ENCODE results near the gene TUBG2.
"Not testable (repeated sequence)": the region's sequence is repeated elsewhere in the genome, so short reads cannot be mapped to it uniquely, and the experiment has no call there.

Gene TUBG2

GRCh38 chr17:42659079-42659931 is at the start of gene TUBG2:
TUBG2 (plus strand) TSS chr17:42659284; CDS start chr17:42659504, 220 bp downstream.
- peak; percentile 72 for DNase-seq
- H3K27me3 Mint-ChIP-seq: peaks cover 16 to 24% of the 10 kb centered on the region in 2 donors
- peaks cover 0 to 5% of the 10 kb centered on the region in 2 donors for H3K9me3 Mint-ChIP-seq
- peaks cover 22 to 50% of the 10 kb centered on the region in 2 donors for H3K4me1 Mint-ChIP-seq
- peak within 1 kb of the TSS; percentile 88 for H3K27ac Mint-ChIP-seq
- ATAC-seq (replicated peaks): peak; percentile 58 to 68
- peak within 1 kb of the TSS; percentile 90 to 92 for H3K4me3 Mint-ChIP-seq
- H3K36me3 Mint-ChIP-seq: peaks cover 2 to 17% of the 10 kb centered on the region in 2 donors

GRCh38 chr17:42609814-42610801 is 49.0 kb upstream of the TUBG2 start:
- H3K9me3 Mint-ChIP-seq, H3K27me3 Mint-ChIP-seq: not testable (repeated sequence)
- peaks cover 33 to 41% of the 10 kb centered on the region in 2 donors for H3K36me3 Mint-ChIP-seq
- DNase-seq (peak; percentile 6), ATAC-seq (replicated peaks) (peak; percentile 1 to 5)
- peak overlapping the region; percentile 98 to 99 for H3K4me3 Mint-ChIP-seq
- H3K27ac Mint-ChIP-seq: peak overlapping the region; percentile 96
- H3K4me1 Mint-ChIP-seq: peaks cover 13 to 41% of the 10 kb centered on the region in 2 donors

- H3K4me3 Mint-ChIP-seq: no peak overlapping the region
- H3K27ac Mint-ChIP-seq: no peak overlapping the region
- H3K4me1 Mint-ChIP-seq: peaks cover 3 to 22% of the 10 kb centered on the region in 2 donors
- H3K9me3 Mint-ChIP-seq: no peaks in the 10 kb centered on the region
- peaks cover 38 to 42% of the 10 kb centered on the region in 2 donors for H3K36me3 Mint-ChIP-seq
- ATAC-seq (replicated peaks): no peak
- DNase-seq: no peak
- H3K27me3 Mint-ChIP-seq: no peaks in the 10 kb centered on the region
These were observed 47.1 kb upstream of the TUBG2 start for GRCh38 chr17:42612013-42612412.

GRCh38 chr17:42613699-42614295 is 45.3 kb upstream of the TUBG2 start:
- DNase-seq (no peak), ATAC-seq (replicated peaks) (no peak)
- H3K9me3 Mint-ChIP-seq: no peaks in the 10 kb centered on the region
- peaks cover 10 to 17% of the 10 kb centered on the region in 2 donors for H3K4me1 Mint-ChIP-seq
- H3K36me3 Mint-ChIP-seq: peaks cover 36 to 42% of the 10 kb centered on the region in 2 donors
- no peak overlapping the region for H3K4me3 Mint-ChIP-seq
- no peaks in the 10 kb centered on the region for H3K27me3 Mint-ChIP-seq
- H3K27ac Mint-ChIP-seq: no peak overlapping the region

GRCh38 chr17:42617956-42618431 is 41.1 kb upstream of the TUBG2 start:
- ATAC-seq (replicated peaks): peak; percentile 24 to 29
- DNase-seq: no peak
- Mint-ChIP-seq H3K4me1 (peaks cover 14 to 17% of the 10 kb centered on the region in 2 donors), H3K4me3 (peak overlapping the region; percentile 55 to 73), H3K27me3 (no peaks in the 10 kb centered on the region), H3K27ac (no peak overlapping the region), H3K36me3 (peaks cover 25 to 26% of the 10 kb centered on the region in 2 donors), H3K9me3 (no peaks in the 10 kb centered on the region)

GRCh38 chr17:42618442-42619150 is 40.5 kb upstream of the TUBG2 start:
- ATAC-seq (replicated peaks): peak; percentile 76 to 81
- peaks cover 23 to 24% of the 10 kb centered on the region in 2 donors for H3K36me3 Mint-ChIP-seq

GRCh38 chr17:42621987-42622386 is 37.1 kb upstream of the TUBG2 start:
- not testable (repeated sequence) for H3K27ac Mint-ChIP-seq; H3K36me3 Mint-ChIP-seq; H3K9me3 Mint-ChIP-seq; H3K4me3 Mint-ChIP-seq; DNase-seq; H3K27me3 Mint-ChIP-seq; ATAC-seq (replicated peaks)
- H3K4me1 Mint-ChIP-seq: peaks cover 14 to 17% of the 10 kb centered on the region in 2 donors

More at GRCh38 chr17:42618442-42619150, 40.5 kb upstream of the TUBG2 start:
- Mint-ChIP-seq H3K27me3 (no peaks in the 10 kb centered on the region), H3K4me1 (peaks cover 14 to 17% of the 10 kb centered on the region in 2 donors), H3K27ac (peak overlapping the region; percentile 63), H3K4me3 (peak overlapping the region; percentile 55 to 73), H3K9me3 (no peaks in the 10 kb centered on the region)
- DNase-seq: peak; percentile 38

- no peak for ATAC-seq (replicated peaks)
- H3K27me3 Mint-ChIP-seq: peaks cover 0 to 8% of the 10 kb centered on the region in 2 donors
- H3K4me1 Mint-ChIP-seq: peaks cover 10 to 11% of the 10 kb centered on the region in 2 donors
These were observed 35.8 kb upstream of the TUBG2 start for GRCh38 chr17:42623271-42623670.

GRCh38 chr17:42623732-42624596 is 35.1 kb upstream of the TUBG2 start:
- peaks cover 0 to 8% of the 10 kb centered on the region in 2 donors for H3K27me3 Mint-ChIP-seq
- no peak for DNase-seq
- no peak overlapping the region for H3K4me3 Mint-ChIP-seq
- H3K4me1 Mint-ChIP-seq: peaks cover 3 to 5% of the 10 kb centered on the region in 2 donors
- no peak for ATAC-seq (replicated peaks)
- no peaks in the 10 kb centered on the region for H3K9me3 Mint-ChIP-seq
- H3K36me3 Mint-ChIP-seq: no peaks in the 10 kb centered on the region
- H3K27ac Mint-ChIP-seq: no peak overlapping the region

More at GRCh38 chr17:42623271-42623670, 35.8 kb upstream of the TUBG2 start:
- no peak overlapping the region for H3K27ac Mint-ChIP-seq
- no peak overlapping the region for H3K4me3 Mint-ChIP-seq
- H3K9me3 Mint-ChIP-seq: no peaks in the 10 kb centered on the region
- no peaks in the 10 kb centered on the region for H3K36me3 Mint-ChIP-seq
- no peak for DNase-seq

- not testable (repeated sequence) for ATAC-seq (replicated peaks); H3K27ac Mint-ChIP-seq
These were observed 31.9 kb upstream of the TUBG2 start for GRCh38 chr17:42627032-42627764.

GRCh38 chr17:42629411-42630009 is 29.6 kb upstream of the TUBG2 start:
- DNase-seq (no peak), ATAC-seq (replicated peaks) (no peak)
- Mint-ChIP-seq H3K27ac (no peak overlapping the region), H3K9me3 (no peaks in the 10 kb centered on the region), H3K4me1 (no peaks in the 10 kb centered on the region), H3K27me3 (peaks cover 4 to 8% of the 10 kb centered on the region in 2 donors), H3K36me3 (no peaks in the 10 kb centered on the region), H3K4me3 (no peak overlapping the region)

More at GRCh38 chr17:42627032-42627764, 31.9 kb upstream of the TUBG2 start:
- H3K4me3 Mint-ChIP-seq, H3K9me3 Mint-ChIP-seq, H3K27me3 Mint-ChIP-seq, DNase-seq, H3K4me1 Mint-ChIP-seq, H3K36me3 Mint-ChIP-seq: not testable (repeated sequence)

All from stimulated activated naive B cell treated with anti-CD40 and anti-IgM and Interleukin-4, amounts not matched to agents 10 μg/mL and 1 μg/mL and 100 μg/mL, for 72 hours (primary cell).